Activated naive CD8-positive, alpha-beta T cell treated with anti-CD3 and anti-CD28 coated beads, Interleukin-2, amount 50 U/mL, for 16 hours (primary cell): ENCODE data around the gene FBXO2.

Experiments
- DNase-seq: peaks from one replicate; pipeline ENCODE4 v3.0.0-alpha.2; 2020; ENCODE audit warnings: low read depth, low spot score

The FBXO2 gene

GRCh38 chr1:11653101-11653860 is 948 bp downstream of the FBXO2 start:
- DNase-seq, result no peak

DNA sequence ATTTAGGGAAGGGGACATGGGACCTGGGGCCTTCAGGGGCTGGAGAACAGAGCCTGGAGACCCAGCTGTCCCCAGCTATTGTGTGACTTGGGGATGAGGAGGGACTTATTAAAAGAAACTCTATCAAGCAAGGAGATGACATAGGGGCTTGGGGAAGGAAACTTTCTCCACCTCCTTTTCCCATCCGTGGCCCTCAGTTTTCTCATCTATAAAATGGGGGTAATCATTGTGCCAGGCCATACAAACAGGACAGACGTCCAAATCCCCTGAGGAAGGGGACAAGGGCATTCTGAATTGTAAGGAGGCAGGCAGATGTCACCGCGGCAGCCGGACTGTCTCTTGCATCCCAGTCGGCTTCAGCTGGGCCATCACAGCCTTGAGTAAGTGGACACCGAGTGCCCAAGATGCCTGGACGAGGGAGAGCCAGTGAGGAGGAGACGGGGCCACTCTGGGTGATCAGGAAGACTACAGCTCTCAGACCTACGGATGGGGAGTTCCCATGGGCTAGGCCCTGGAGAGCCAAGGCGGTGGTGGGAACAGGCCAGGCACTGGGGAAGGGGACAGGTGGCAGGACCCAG is 1.9 kb downstream of the FBXO2 start:
- no peak for DNase-seq

DNA sequence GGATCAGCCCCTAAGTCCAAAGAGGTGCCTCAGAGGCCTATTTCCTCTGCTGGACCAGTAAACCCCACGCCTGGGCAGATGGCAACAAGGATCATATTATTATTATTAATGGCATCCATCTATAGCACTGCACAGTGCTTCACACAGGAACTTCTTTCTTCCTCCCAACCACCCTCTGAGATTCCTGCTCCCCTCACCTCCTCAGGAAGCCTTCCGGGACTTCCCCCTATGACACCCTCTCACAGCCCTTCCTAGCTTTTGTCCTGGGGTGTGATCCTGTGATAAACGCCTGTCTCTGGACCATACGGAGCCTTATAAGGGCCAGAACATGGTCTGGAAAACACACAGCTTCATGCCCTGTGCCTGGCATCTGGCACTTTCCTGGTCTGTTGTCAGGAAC is 3.2 kb downstream of the FBXO2 start:
- no peak for DNase-seq

DNA sequence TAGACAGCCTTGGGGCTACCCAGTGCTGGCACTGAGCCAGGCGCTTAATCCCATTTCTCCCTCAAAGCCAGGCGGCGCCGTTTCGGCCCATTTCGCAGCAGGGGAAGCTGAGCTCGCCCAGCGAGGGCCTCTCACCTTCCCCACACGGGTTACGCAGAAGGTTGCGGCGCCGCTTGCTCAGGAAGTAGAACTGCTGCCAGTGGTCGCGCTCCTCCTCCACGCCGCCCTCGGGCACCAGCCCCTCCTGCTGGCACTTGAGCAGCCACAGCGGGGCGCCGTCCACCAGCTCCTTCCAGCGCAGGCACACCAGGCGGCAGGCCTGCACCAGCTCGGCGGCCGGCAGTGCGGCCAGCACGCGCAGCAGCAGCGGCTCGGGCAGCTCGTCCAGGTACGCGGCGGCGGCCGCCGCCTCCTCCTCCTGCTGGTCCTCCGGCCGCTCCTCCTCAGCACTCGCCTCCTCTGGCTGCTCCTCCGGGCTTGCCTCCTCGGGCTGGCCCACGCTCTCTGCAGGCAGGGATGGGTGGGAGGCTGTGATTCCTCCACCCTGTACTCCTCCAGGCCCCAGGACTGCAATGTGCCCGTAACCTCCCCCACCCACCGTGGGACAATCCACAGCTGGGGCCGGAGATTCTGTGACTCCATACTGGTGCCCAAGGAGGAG is 3.8 kb downstream of the FBXO2 start:
- DNase-seq, result peak; percentile 54

DNA sequence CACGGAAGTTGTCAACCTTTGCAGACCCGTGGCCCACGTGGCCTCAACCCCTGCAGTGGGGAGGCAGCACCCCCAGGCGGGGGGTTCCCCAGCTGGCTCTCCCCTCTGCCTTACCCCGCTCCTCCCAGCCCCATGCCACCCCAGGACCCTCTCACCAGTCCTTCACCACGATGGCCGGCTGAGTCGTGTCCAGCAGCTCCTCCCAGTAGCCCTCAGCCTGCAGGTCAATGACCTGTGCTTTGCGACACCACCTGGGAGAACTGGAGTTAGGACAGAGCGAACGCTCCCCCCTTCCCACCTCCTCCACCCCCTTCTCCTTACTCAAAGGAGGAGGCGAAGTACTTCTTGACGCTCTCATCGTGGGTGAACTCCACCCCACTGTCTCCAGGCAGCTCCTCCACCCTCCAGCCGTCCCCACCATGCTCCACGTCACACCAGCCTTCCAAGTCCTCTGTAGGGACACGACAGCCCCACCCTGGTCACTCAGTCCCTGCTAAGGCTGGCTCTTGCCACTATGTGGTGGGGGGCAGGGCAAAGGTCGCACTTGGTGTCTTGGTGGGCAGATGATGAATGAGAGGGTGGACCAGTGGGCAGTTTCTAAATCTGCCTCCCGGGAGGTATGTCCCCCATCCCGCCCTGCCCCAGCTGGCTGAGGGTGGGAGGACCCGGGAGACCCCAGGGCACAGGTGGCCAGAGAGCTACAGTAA is 4.5 kb downstream of the FBXO2 start:
- no peak for DNase-seq

DNA sequence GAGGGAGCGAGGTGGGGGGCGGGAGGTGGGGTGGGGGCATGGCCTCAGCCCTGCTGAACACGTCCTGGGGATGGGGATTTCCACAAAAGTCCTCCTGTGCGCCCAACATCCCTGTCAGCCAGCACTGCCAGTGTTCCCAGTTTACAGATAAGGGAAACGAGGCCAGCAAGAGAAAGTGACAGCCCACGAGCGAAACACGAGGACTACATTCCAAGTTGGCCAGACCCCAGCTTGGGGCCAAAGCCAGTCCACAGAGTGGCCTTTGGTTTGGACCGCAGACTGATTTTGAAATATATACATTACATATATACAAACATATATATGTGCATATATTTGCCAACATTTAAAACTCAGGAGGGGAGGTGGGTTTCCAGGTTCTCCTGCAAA is 5.0 kb downstream of the FBXO2 start:
- no peak for DNase-seq

- no peak for DNase-seq
Observed at GRCh38 chr1:11648732-11649158, 5.5 kb downstream of the FBXO2 start.

- no peak for DNase-seq
Observed at GRCh38 chr1:11648039-11648438, 6.2 kb downstream of the FBXO2 start.

DNA sequence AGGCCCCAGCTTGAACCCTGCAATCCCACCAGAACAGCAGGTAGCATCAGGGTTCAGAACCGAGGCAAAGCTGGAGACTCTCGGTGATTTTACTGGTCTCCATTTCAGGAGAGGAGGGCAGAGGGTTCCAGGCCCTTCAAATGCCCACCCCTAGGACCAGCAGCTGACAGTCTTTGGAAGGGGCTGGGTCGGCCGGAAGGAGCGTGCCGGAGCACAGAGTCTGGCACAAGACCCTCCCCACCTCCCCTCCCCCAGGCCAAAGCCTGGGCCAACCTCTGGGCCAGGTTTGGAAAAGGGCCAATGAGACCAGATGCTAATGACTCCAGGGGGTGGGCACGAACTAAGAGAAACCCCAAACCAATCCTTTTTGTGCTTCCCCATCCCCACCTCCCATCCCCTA is 6.9 kb downstream of the FBXO2 start:
- no peak for DNase-seq

GRCh38 chr1:11646317-11646716 is 7.9 kb downstream of the FBXO2 start:
- no peak for DNase-seq

DNA sequence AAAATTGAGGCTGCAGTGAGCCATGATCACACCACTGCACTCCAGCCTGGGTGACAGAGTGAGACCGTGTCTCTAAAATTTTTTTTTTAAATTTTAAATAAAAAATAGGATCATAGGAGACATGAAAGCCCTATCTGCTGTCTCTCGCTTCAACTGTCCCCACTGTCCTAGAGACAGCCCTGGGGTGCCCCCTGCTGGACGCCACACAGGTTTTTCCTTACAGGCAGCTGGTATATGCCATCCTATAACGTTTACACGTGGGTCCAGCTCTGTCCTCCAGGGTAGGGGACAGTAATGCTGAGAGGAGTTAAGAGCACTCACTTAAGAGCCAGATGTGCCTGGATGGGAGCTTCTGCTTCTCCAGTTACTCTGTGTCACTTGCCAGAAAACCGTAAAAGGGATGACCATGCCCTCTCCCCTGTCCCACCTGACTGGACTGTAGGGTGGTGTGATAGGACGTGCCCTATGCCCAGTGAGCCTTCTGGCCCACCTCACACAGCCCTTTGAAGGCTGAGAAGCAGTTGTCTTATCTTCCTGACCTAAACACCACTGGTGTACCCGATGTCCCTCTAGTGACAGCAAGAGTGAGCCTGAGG is 8.5 kb downstream of the FBXO2 start:
- peak; percentile 64 for DNase-seq

DNA sequence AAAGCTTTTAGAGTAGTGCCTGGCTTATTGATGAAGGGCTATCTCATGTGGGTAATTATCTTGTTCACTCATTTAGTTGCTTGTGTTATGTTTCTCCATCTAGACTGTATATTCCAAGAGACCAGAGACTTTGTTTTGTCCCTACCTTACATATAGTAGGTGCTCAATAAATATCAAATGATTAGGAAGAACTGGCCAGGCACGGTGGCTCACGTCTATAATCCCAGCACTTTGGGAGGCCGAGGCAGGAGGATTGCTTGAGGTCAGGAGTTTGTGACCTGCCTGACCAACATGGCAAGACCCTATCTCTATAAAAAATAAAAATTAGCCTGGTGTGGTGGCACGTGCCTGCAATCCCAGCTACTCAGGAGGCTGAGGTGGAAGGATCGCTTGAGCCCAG is 9.0 kb downstream of the FBXO2 start:
- DNase-seq, result no peak

GRCh38 chr1:11643782-11644181 is 10.4 kb downstream of the FBXO2 start:
- no peak for DNase-seq

DNA sequence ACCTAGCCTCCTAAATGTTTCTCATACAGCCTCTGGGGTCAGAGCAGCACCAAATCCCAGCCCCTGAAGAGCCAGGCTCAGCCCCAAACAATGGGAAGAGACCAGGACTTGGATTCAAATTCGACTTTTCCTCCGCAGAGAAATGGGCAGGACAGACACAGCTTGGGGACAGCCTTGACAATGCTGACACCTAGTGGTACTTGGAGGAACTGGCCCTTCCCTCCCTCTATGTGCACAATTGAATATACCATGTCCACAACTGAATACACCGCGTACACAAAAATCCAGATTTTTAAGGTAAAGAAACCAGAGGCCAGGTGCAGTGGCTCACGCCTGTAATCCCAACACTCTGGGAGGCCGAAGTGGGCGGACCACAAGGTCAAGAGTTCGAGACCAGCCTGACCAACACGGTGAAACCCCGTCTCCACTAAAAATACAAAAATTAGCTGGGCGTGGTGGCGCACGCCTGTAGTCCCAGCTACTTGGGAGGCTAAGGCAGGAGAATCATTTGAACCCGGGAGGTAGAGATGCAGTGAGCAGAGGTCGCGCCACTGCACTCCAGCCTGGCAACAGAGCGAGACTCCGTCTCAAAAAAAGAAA is 11.7 kb downstream of the FBXO2 start:
- DNase-seq, result peak; percentile 60

- DNase-seq, result no peak
Observed at GRCh38 chr1:11641776-11642305, 12.4 kb downstream of the FBXO2 start.

DNA sequence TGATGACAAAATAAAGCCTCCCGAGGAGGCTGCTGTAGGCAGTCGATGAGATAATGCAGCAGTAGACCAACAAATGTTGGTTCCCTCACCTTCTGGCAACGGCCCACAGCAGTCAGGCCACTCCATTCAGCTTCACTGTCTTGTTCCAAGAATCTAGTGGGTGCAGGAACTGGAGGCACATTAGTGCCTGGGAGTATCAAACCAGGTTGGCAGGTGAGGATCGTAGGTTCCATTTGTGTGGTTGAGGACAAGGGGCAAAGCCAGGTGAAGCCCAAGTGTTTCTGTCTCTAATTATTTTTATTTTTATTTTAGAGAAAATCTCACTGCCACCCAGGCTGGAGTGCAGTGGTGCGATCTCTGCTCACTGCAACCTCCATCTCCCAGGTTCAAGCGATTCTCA is 13.3 kb downstream of the FBXO2 start:
- no peak for DNase-seq

DNA sequence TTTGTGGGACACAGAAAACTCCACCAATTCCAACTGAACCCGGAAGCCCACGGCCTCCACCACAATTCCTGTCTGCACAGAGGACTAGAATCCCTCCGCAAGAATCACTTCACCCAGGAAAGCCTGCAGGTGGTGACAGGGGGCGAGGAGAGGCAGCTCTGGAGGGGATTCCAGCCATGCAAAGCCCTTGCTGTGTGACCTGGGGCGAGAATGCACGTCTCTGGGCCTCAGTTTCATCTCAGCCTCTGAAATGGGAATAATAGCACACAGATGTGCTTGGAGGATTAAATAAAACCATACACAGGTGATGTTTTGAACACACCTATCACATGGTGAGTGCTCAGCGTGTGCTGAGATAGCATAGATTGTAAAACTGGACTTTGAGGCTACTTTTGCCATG is 14.1 kb downstream of the FBXO2 start:
- DNase-seq, result no peak

DNA sequence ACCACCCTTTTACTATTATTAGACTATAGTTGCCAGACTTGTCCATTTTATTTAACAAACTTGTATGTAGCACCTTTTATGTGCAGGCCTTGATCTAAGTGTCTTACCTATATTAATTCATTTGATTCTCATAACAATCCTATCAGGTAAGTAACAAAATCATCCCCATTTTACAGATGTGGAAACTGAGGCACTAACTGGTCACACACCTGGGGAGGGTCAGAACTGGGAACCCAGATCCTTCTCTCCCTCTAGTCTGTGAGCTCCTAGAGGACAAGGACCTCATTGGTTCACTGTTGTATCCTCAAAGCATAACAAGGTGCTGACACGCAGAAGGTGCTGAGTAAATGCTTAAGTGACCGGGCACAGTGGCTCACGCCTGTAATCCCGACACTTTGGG is 14.9 kb downstream of the FBXO2 start:
- DNase-seq, result no peak

DNA sequence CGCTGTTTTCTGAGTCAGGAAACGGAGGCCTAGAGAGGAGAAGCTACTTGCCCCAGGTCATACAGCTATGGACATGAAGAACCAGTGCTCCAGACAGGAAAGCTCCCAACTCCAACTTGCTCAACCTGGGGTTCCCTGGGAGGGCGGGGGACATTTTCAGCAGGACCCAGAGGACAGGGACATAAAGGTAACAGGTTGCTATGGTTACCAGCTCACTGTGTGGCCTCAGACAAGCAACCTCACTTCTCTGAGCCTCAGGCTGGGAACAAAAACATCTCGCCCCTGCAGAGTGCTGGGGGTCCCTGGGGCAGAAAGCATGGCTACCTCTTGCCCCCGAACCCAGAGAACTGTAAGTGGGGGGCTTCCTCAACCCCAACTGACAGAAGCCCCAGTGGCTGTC is 16.1 kb downstream of the FBXO2 start:
- no peak for DNase-seq

- no peak for DNase-seq
Observed at GRCh38 chr1:11634365-11635192, 19.6 kb downstream of the FBXO2 start.
